M059J (cell line): ENCODE measurements around the gene ZBTB16. TPM values are rescaled to one million over a fixed set of nuclear protein-coding genes. Genes with fewer than 3 reads are reported as not detected.

Experiments used
- DNase-seq: peaks from one replicate; pipeline ENCODE4 v3.0.0-alpha.2; 2012; ENCODE audit warnings: low read depth
- total RNA-seq: library from RNA; depleted of rRNA; stranded (reverse); fragments of >200 nt; shearing (Covaris generic); gene quantifications from 2 replicates; pipeline ENCODE4 v1.2.3, GENCODE V29; 2014

ZBTB16 gene
- total RNA-seq, 1 experiment from 2014 or later, result not detected

GRCh38 chr11:114167771-114168448 is 108.4 kb downstream of the ZBTB16 start:
- DNase-seq, result no peak

DNA sequence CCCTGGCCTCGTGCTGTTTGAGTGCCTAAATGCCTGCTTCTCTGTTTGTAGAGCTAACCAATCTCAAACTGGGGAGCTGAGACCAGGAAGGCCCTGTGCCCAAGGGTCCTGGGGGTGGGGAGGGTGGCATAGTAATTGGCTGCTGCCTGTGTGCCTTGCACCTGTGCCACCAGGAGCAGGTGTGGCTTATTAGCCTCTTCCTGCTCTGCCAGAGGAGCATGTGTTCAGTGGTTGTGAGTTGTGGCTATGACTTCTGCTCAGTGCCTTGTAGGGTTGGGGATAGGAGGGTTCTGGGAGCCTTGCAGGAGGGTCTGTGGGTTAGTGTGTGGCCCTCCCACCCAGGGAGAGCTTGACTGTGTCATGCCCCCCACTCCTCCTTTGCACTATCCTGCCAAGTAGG is 109.2 kb downstream of the ZBTB16 start:
- no peak for DNase-seq

DNA sequence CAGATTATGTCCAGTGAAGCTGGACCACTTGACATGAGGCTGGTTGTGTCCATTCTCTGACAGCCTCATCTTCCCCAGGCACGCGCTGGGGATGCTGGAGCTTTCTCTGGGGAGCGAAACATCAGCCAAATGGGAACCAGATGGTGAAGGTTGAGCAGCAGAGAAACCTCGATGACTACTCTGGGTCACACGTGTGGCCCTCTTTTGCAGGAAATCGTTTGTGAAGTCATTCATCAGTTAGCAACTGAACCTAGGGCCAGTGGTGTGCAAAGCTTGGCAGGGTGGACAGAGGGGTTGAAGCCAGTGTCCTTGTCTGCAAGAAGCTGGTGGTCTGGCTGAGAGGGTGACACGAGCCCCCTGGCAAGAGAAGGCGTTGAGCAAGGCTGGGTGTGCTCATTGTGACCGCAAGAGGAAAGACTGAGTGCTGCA is 109.8 kb downstream of the ZBTB16 start:
- DNase-seq, result no peak

GRCh38 chr11:114169821-114170220 is 110.3 kb downstream of the ZBTB16 start:
- no peak for DNase-seq

DNA sequence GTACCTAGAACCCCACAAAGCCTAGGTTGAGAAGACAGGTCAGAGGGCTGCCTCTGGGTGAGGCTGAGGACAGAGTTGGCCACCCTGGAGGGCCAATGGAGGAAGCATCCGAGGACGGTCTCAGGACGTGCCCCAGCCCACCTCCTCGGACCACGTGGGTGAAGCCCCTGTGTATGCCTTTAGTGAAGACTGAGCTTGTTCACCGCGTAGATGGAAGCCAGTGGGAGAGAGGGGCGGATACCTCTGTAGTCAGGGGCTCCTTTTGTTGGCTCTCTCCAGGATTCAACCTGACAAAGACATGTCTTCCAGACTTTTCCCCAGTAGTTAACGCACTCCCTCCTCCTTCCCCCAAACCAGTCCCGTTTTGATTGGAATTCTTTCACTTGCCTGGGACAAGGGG is 110.7 kb downstream of the ZBTB16 start:
- DNase-seq, result no peak

DNA sequence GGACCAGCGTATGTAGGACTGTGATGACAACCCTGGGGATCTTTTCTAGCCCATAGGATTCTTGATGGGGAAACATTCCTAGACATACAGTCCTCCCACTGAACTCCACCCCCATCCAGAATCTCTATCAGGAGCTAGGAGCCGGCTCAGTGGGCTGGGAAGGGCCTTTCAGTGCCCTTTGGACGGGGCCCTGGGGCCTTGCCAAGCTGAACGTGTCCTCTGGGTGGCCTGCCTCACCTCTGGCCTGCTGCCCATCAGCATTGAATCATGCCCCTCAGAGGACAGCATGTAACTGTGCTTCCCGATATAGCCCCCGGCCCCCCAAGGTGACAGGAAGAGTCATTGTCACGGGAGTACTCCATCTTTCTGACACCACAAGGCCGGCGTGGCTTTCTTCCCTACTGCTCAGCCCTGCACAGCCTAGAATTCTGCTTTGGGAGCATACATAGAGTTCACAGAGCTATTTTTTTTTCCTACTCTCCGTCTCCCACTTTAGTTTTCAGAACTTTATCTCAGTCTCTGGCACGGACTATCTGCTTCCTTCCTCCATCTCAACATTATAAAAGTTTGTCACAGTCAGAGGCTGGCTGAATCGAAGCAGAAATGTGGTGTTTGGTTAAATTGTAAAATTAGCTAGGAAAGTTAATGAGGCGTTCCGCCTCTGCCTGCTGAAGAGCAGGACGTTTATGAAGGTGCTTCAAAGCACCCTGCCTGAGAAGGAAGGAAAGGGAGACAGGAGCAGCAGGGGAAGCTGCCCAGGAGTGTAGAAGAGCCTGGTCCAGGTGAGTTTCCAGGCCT is 111.9 kb downstream of the ZBTB16 start:
- DNase-seq, result no peak

DNA sequence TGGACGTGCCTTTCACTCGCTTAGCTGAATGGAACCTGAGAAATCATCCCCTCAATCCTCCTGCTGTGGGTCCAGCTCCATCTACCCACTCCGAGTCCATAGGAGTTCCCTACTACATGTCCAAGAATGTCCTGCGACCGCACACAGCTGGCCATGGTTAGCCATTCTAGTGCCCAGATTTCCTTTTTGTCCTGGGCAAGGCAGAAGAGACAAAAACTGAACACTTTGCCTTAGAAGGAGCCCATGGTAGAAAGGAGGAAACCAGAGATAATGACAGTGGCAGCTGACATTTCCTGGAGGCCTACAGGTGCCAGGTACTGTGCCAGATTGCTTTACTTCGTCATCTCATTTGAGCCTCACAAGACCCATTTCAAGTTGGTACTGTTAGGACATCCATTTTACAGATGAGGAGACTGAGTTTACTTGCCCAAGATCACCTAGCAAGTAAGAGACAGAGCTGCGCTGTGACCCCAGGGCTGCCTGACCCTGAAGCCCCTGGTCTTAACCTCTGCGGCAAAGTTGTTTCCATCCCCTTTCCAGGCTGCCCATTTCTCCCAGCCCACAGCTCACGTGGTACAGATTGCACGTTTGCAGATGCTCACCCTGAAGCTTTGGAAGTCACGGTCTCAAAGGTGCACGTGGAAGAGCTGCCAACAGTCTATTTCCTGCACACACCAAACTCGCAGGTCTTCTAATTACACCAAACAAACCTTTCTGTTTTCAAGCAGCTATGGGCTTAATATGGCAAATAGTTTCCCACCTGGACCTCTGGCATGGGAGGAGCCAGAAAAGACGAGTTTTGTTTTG is 112.7 kb downstream of the ZBTB16 start:
- no peak for DNase-seq

DNA sequence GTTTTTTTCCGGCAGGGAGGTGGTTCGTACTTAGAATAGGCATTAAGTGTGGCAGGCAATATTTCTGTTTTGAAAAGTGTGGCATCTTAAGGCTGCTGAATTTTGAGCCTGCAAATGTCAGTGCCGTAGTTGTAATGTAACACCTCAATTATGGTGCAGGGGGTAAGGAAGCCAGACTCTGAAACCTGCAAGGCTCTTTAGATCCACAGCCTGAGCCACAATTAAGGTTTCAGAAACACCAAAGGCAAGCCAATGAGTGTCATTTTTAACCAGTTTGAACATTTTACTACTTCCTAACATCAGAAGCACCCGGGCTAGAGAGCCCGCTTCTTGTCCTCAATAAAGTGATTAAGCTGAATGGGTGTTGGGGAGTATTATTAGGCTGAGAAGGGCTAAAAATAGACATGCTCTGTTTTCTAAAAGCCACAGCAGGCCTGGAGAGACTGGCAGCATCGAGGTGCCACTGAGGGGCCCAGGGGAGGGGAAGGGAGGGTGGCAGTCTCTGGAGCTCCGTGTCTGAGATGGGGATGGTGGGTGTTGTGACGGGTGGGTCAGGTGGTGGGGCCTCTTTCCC is 113.4 kb downstream of the ZBTB16 start:
- no peak for DNase-seq

- no peak for DNase-seq
Measured at GRCh38 chr11:114173843-114174242, 114.3 kb downstream of the ZBTB16 start.

DNA sequence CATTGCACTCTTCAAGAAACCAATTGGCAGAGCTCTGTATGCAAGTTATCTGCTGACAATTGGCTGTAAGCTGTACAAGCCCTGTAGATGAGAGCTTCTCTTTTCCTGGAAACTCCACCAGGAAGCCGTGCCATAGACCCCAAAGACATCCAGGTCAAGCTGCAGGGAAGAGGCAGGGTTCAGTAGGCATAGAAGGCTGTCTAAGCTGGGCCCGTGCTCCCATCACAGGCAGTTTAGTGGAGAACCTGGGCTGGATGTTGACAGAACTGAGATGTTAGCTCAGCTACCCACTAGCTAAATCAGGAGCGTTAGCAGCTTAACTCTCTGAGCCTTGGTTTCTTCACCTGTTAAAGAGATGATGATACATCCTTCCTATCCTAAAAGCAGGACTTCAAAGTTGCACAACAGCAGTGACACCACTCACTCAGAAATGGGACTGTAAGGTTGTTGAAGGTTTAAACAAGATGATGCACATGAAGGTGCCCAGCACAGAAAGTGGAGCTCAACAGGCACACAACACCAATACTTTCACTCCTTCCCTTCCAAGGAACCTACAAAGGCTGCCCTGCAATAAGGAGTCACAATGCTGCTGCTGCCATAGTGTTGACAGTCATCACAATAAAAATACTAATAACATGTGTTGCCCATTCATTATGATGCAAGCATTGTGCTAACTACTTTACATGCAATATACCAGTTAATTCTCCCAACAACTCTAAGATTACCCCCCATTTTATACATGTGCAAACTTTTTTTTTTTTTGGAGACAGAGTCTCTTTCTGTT is 115.4 kb downstream of the ZBTB16 start:
- no peak for DNase-seq

- DNase-seq, result no peak
Measured at GRCh38 chr11:114175706-114176105, 116.2 kb downstream of the ZBTB16 start.

DNA sequence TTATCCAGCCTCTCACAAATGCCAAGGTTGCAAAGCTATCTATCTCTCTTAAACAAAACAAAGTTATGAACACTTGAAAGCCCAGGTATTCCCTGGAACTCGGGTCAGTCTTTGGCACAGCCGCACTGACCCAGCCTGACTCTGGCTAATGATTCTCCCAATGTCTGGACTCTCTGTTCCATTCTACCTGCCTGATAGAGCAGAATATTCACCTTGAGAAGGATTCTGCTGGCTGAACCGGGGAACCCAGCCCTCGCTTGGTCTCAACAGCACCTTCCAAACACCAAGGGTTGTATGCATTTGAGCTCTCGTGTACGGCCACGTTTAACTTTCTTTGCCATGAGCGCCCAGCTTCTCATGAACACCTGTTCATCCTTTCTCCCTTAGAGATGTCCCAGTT is 116.8 kb downstream of the ZBTB16 start:
- no peak for DNase-seq

DNA sequence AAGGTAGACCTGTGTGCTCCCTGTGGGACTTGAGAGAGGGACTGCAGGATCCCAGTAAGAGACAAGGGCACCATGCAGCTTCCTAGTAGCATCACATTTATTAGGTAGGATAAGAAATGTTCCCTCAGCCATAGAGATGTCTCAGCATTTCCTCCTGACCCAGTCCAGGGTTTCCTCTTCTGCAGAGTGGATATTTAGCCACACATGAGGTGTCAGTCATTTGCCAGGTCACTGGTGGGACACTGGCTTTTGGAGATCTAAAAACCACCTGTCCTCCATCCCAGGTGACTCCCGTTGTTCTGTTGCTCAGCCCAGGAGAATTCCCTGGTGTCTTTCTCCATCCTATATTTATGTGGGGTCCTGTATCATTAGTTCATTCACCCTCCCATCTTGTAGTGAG is 119.1 kb downstream of the ZBTB16 start:
- DNase-seq, result no peak

GRCh38 chr11:114179234-114179941 is 119.9 kb downstream of the ZBTB16 start:
- no peak for DNase-seq

DNA sequence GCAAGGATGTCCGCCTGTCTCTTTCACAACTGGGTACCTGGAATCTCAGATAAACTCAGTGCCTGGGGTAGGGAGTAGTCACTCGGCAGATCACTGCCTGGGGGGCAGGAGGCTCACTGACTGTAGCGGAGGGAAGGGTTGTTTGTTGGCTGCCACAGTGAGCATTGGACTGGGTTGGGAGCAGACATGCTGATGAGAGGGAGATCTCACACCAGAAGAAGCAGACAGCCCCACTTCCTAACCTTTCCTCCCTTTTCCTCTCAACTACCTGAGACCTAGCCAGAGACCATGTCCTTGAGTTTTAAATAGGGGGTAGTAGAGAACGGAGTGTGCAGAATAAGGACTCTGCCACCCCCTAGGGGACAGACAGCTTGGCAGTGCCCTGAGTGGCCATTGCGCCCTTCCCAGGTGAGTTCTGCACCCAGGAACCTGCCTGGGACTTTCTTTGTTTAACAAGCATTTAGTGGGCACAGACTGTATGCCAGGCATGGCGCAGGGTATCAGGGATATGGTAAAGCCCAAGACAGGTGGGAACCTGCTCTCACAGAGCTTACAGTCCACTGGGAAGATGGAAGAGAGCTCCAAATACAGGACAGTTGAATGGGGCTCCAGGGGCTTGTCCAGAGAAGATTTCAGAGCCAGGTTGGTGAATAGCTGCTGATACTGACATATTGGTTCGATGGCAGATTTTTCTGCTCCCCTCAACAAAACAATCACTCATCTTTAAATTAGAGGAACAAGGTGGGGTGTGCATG is 121.0 kb downstream of the ZBTB16 start:
- peak; percentile 7 for DNase-seq

DNA sequence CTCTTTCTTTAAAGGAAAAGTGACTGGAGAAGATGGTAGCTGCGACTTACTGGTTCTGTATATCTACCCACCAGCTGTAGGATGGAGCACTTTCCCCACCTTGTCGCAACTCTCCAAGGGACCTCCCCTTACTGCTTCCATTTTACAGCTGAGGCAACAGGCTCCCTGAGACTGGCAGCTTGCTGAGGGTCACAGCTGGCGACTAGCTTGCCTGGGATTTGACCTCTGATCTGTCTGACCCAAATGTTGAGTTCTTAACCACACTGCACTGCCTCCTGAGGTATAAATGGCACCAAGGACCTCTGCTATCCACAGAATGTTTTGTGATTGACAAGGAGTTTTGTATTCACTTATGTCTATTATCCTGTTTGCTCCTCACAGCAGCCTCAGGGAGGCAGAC is 121.7 kb downstream of the ZBTB16 start:
- no peak for DNase-seq

DNA sequence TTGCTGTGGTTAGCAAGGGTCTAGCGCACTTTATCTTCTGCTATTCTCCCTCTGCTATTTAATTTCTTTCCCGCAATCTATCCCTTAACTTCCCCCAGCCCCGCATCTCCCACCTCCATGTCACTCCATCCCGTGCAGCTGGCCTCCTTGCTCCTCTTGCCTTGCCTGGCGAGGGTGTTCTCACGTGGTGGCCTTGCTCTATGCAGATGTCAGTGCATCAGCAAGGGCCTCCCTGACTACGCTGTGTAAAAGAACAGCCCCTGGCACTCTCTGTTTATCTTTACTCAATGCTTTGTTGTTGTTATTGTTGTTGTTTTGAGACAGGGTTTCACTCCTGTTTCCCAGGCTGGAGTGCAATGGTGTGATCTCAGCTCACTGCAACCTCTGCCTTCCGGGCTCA is 122.2 kb downstream of the ZBTB16 start:
- DNase-seq, result no peak

- no peak for DNase-seq
Measured at GRCh38 chr11:114182471-114183043, 123.0 kb downstream of the ZBTB16 start.

DNA sequence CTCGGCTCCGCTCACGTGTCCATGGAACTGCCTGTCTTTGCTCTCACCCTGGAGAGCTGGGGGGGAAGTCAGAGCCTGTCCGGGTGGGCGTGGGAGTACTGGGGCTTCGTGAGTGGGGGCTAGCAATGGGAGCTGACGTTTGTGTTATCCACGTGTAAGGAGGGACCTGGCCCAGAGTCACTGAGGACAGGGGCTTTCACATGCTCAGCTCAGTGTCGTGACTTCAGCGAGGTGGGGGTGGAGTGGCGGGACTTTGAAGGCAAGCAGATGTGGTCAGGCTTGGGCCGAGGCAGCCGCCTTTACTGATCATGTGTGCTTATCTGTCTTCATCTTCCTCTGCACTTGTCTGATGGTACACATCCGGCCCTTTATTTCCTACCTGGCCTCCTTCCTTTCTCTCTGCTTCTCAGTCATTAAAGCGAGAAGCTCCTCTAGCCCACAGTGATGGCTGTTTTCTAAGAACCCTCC is 123.6 kb downstream of the ZBTB16 start:
- DNase-seq, result no peak
